Fibroblast of skin of right quadriceps (primary cell): ENCODE data around the gene FLOT1.
A peak's percentile ranks its signal among the peaks of the same experiment; 100 is the strongest.

Experiments used
- DNase-seq: peaks from one replicate; pipeline ENCODE4 v3.0.0-alpha.2; 2013

FLOT1 gene

GRCh38 chr6:30742316-30743098, at the start of gene FLOT1:
Gene FLOT1 (minus strand): TSS chr6:30742687. CDS start chr6:30742189, 498 bp downstream.
- DNase-seq: peak; percentile 97

GRCh38 chr6:30790724-30791383, 48.4 kb upstream of the FLOT1 start:
- no peak for DNase-seq

GRCh38 chr6:30789606-30790005, 47.1 kb upstream of the FLOT1 start:
- DNase-seq: no peak

GRCh38 chr6:30787954-30788353, 45.5 kb upstream of the FLOT1 start:
- DNase-seq: peak; percentile 71

GRCh38 chr6:30782425-30783014, 40.0 kb upstream of the FLOT1 start:
- peak; percentile 60 for DNase-seq

- DNase-seq: peak; percentile 99
Measured at GRCh38 chr6:30781743-30782424, 39.4 kb upstream of the FLOT1 start.

- no peak for DNase-seq
Measured at GRCh38 chr6:30781395-30781742, 38.9 kb upstream of the FLOT1 start.

GRCh38 chr6:30780642-30780920, 38.1 kb upstream of the FLOT1 start:
- no peak for DNase-seq

GRCh38 chr6:30779850-30780641, 37.6 kb upstream of the FLOT1 start:
- no peak for DNase-seq

GRCh38 chr6:30778001-30778635, 35.6 kb upstream of the FLOT1 start:
- DNase-seq: no peak

- DNase-seq: no peak
Measured at GRCh38 chr6:30777155-30777485, 34.6 kb upstream of the FLOT1 start.

- no peak for DNase-seq
Measured at GRCh38 chr6:30776390-30777154, 34.1 kb upstream of the FLOT1 start.

- DNase-seq: no peak
Measured at GRCh38 chr6:30775104-30775503, 32.6 kb upstream of the FLOT1 start.

GRCh38 chr6:30774701-30775100, 32.2 kb upstream of the FLOT1 start:
- DNase-seq: no peak

GRCh38 chr6:30770592-30770991, 28.1 kb upstream of the FLOT1 start:
- no peak for DNase-seq

GRCh38 chr6:30769853-30770524, 27.5 kb upstream of the FLOT1 start:
- DNase-seq: peak; percentile 54

- peak; percentile 97 for DNase-seq
Measured at GRCh38 chr6:30769088-30769852, 26.8 kb upstream of the FLOT1 start.

GRCh38 chr6:30768634-30769087, 26.2 kb upstream of the FLOT1 start:
- no peak for DNase-seq

GRCh38 chr6:30767944-30768301, 25.4 kb upstream of the FLOT1 start:
- no peak for DNase-seq
